GM23248 (cell line): Measurements from ENCODE around the gene ENTREP1. TPM values are rescaled to one million over a fixed set of nuclear protein-coding genes. Genes with fewer than 3 reads are reported as not detected.
"Not testable (repeated sequence)": the region's sequence is repeated elsewhere in the genome, so short reads cannot be mapped to it uniquely, and the experiment has no call there.

Experiments
- DNase-seq: peaks from one replicate; pipeline ENCODE4 v3.0.0-alpha.2; 2015
- H2AFZ ChIP-seq: fragments of 200-600 bp; sonication (generic); 2 replicates; pipeline ENCODE4 v1.6.1; 2016; ENCODE audit warnings: antibody characterized with exemption
- H3F3A ChIP-seq: fragments of 200-600 bp; sonication (generic); 2 replicates; pipeline ENCODE4 v1.6.1; 2016; ENCODE audit warnings: mild to moderate bottlenecking, antibody characterized with exemption, mixed run types; ENCODE audit not compliant: insufficient read depth
- H3K27ac ChIP-seq: fragments of 200-600 bp; sonication (generic); 2 replicates; pipeline ENCODE4 v1.5.1; 2016; ENCODE audit warnings: mild to moderate bottlenecking
- H3K27me3 ChIP-seq: fragments of 200-600 bp; sonication (generic); replicated peaks from 2 replicates; pipeline ENCODE4 v1.6.1; 2016; ENCODE audit warnings: mild to moderate bottlenecking; ENCODE audit not compliant: insufficient read depth
- H3K36me3 ChIP-seq: fragments of 200-600 bp; sonication (generic); 2 replicates; pipeline ENCODE4 v1.6.1; 2016; ENCODE audit warnings: low read depth, mild to moderate bottlenecking
- H3K4me1 ChIP-seq: fragments of 200-600 bp; sonication (generic); 2 replicates; pipeline ENCODE4 v1.6.1; 2016; ENCODE audit warnings: mild to moderate bottlenecking; ENCODE audit not compliant: insufficient read depth
- H3K4me2 ChIP-seq: fragments of 200-600 bp; sonication (generic); one replicate; pipeline ENCODE4 v1.6.1; 2016; ENCODE audit warnings: mild to moderate bottlenecking; ENCODE audit not compliant: unreplicated experiment
- H3K4me3 ChIP-seq: fragments of 200-600 bp; sonication (generic); 2 replicates; pipeline ENCODE4 v1.5.1; 2016; ENCODE audit warnings: mild to moderate bottlenecking
- H3K79me2 ChIP-seq: fragments of 200-600 bp; sonication (generic); 2 replicates; pipeline ENCODE4 v1.6.1; 2016; ENCODE audit warnings: mild to moderate bottlenecking; ENCODE audit not compliant: insufficient read depth
- H3K9ac ChIP-seq: fragments of 200-600 bp; sonication (generic); 2 replicates; pipeline ENCODE4 v1.6.1; 2016; ENCODE audit warnings: mild to moderate bottlenecking
- H3K9me2 ChIP-seq: fragments of 200-600 bp; sonication (generic); 2 replicates; pipeline ENCODE4 v1.6.1; 2016; ENCODE audit warnings: mixed run types, mild to moderate bottlenecking, moderate library complexity; ENCODE audit not compliant: insufficient read depth
- H3K9me3 ChIP-seq: fragments of 200-600 bp; sonication (generic); one replicate; pipeline ENCODE4 v1.6.1; 2017; ENCODE audit warnings: low read depth
- H4K20me1 ChIP-seq: fragments of 200-600 bp; sonication (generic); 2 replicates; pipeline ENCODE4 v1.6.0; 2016; ENCODE audit not compliant: insufficient read depth
- EZH2 ChIP-seq: fragments of 200-600 bp; sonication (generic); IDR thresholded peaks from 2 replicates; pipeline ENCODE4 v1.6.1; 2018; ENCODE audit warnings: antibody characterized with exemption, mild to moderate bottlenecking; ENCODE audit not compliant: insufficient read depth, poor library complexity, severe bottlenecking
- EZH2phosphoT487 ChIP-seq: fragments of 200-600 bp; sonication (generic); IDR thresholded peaks from 2 replicates; pipeline ENCODE4 v1.6.1; 2018; ENCODE audit warnings: antibody characterized with exemption, moderate library complexity, mild to moderate bottlenecking, low read depth; ENCODE audit not compliant: insufficient read depth
- WGBS, 2 experiments: methylation state at CpG; one replicate each; pipeline ENCODE4 v1.1.6; 2015 to 2017; ENCODE audit warnings: low lambda C conversion rate in 2 of 2, low coverage in 1 of 2; ENCODE audit errors: missing lambda C conversion rate in 2 of 2; 5-methylcytosine and 5-hydroxymethylcytosine counted together
- in situ Hi-C: fragments of 300-500 bp; cut with MboI; formaldehyde crosslinking; loops from 2 replicates; pipeline ENCODE4 v1.15.0; 2020
- polyA plus RNA-seq: library from polyadenylated mRNA; unstranded; fragments of >200 nt; fragmentation: Nextera tagmentation; extraction: Ambion mirVana; gene quantifications from 2 replicates; pipeline ENCODE4 v1.2.1, GENCODE V29; 2016
- total RNA-seq: library from RNA; depleted of rRNA; stranded (reverse); fragments of >200 nt; shearing (Covaris generic); gene quantifications from 2 replicates; pipeline ENCODE4 v1.2.3, GENCODE V29; 2014

The ENTREP1 gene
- total and polyA plus RNA-seq, 2 experiments from 2014 or later: not detected

DNA sequence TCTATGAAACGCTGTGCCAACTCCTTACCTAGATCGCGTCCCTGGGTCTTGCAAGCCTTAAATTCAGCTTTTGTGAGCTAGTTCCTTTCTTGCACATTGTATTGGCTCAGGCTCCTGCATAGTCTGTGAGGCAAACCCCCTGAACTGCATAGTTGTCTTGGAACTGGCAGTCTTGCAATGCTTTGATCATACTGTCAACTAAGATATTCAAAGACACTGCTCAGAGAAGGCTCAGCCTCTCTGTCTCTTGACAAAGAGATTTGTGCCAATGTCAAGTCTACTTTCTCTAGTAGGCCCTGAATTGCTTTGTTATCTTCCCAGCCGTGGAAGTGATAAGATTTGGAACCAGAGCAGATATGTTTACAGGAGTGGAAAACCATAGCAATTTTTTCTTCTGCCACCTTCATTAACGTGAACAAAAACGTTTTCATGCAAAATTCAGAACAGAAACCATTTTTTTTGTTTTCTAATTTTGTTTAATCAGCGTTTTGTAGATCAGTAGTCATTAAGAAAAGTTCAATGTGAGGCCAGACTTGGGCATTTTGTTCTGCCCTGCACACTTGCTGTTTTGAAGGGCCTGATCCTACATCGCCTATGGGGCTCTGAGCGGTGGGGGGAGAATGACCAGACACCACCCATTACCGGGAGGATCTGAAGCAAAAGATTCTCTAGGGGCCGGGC is 27.6 kb upstream of the ENTREP1 start:
- TF ChIP-seq EZH2 (no peak), EZH2phosphoT487 (no peak)
- H3K9ac ChIP-seq: no peak overlapping the region
- H3K9me3 ChIP-seq: no peaks in the 10 kb centered on the region
- H4K20me1 ChIP-seq: no peaks in the 10 kb centered on the region
- H2AFZ ChIP-seq: no peak overlapping the region
- H3K27ac ChIP-seq: no peak overlapping the region
- no peak overlapping the region for H3K4me2 ChIP-seq
- 52 to 54% methylated on average over 11 of the region's 11 CpGs for WGBS, 2 experiments
- no peaks in the 10 kb centered on the region for H3K79me2 ChIP-seq
- no peaks in the 10 kb centered on the region for H3K9me2 ChIP-seq
- H3F3A ChIP-seq: no peaks in the 10 kb centered on the region
- no peaks in the 10 kb centered on the region for H3K4me1 ChIP-seq
- in situ Hi-C loops: no loop called here
- no peak for DNase-seq
- H3K27me3 ChIP-seq: 0 out of 2 replicates have a peak, but pooled peaks cover 13% of the 10 kb centered on the region
- no peaks in the 10 kb centered on the region for H3K36me3 ChIP-seq
- no peak overlapping the region for H3K4me3 ChIP-seq

DNA sequence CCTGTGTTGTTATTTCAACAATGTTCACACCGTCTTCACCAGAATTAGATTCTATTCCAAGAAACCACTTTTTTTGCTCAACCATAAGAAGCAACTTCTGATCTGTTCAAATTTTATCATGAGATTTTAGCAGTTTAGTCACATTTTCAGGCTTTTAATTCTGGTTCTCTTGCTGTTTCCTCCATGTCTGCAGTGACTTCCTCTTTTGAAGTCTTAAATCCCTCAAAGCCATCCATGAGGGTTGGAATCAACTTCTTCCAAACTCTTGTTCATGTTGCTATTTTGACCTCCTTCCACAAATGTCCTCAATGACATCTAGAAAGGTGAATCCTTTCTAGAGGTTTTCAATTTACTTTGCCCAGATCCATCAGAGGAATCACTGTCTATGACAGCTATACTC is 25.7 kb upstream of the ENTREP1 start:
- WGBS, 2 experiments: 29 to 40% methylated on average over 1 of the region's 1 CpG

DNA sequence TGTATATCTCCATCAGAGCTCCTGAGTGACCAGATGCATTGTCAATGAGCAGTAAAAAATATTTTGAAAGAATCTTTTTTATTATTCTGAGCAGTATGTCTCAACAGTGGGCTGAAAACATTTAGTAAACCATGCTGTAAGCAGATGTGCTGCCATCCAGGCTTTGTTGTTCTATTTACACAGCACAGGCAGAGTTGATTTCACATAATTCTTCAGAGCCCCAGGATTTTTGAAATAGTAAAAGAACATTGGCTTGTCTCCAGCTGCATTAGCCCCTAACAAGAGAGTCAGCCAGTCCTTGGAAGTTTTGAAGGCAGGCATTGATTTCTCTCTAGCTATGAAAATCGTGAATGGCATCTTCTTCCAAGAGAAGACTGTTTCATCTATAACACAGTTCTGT is 25.2 kb upstream of the ENTREP1 start:
- H3K27ac ChIP-seq: no peak overlapping the region
- in situ Hi-C loops: no loop called here
- H3K4me1 ChIP-seq: no peaks in the 10 kb centered on the region
- H2AFZ ChIP-seq: no peak overlapping the region
- no peaks in the 10 kb centered on the region for H3K36me3 ChIP-seq
- no peak overlapping the region for H3K4me2 ChIP-seq
- H3K4me3 ChIP-seq: no peak overlapping the region
- no peaks in the 10 kb centered on the region for H4K20me1 ChIP-seq
- no peaks in the 10 kb centered on the region for H3K9me3 ChIP-seq
- 0% methylated on average over 1 of the region's 1 CpG for WGBS, 2 experiments
- DNase-seq: no peak
- no peak overlapping the region for H3K9ac ChIP-seq
- H3K27me3 ChIP-seq: peaks cover 12% of the 10 kb centered on the region; the same call in 1 of the 2 replicates
- H3K79me2 ChIP-seq: no peaks in the 10 kb centered on the region
- no peaks in the 10 kb centered on the region for H3K9me2 ChIP-seq
- H3F3A ChIP-seq: no peaks in the 10 kb centered on the region
- no peak for TF ChIP-seq EZH2
- no peak for TF ChIP-seq EZH2phosphoT487

More for the DNA sequence above, 25.7 kb upstream of the ENTREP1 start:
- Histone ChIP-seq H3K27ac (no peak overlapping the region), H3K36me3 (no peaks in the 10 kb centered on the region), H3K4me3 (no peak overlapping the region), H4K20me1 (no peaks in the 10 kb centered on the region), H3K27me3 (peaks cover 13% of the 10 kb centered on the region; the same call in 1 of the 2 replicates), H3K4me1 (no peaks in the 10 kb centered on the region), H2AFZ (no peak overlapping the region), H3K4me2 (no peak overlapping the region), H3K79me2 (no peaks in the 10 kb centered on the region), H3F3A (no peaks in the 10 kb centered on the region), H3K9ac (no peak overlapping the region), H3K9me3 (no peaks in the 10 kb centered on the region), H3K9me2 (no peaks in the 10 kb centered on the region)
- TF ChIP-seq EZH2phosphoT487 (no peak), EZH2 (no peak)
- DNase-seq: no peak
- in situ Hi-C loops: no loop called here

DNA sequence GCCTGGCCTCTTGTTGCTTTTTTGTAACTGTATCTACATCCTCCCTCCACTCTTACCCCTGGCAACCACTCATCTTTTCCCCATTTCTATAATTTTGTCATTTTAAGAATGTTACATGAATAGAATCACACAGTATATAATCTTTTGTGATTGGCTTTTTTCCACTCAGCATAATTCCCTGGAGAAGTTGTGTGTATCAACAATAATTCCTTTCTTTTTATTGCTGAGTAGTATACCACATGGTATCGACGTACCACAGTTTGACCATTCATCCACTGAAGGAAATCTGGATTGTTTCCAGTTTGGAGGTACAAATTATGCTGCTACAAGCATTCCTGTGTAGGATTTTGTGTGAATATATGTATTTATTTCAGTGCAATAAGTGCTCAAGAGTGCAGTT is 21.7 kb upstream of the ENTREP1 start:
- 83 to 84% methylated on average over 2 of the region's 2 CpGs for WGBS, 2 experiments
- Histone ChIP-seq H4K20me1 (no peaks in the 10 kb centered on the region), H3K4me3 (no peak overlapping the region), H3F3A (no peaks in the 10 kb centered on the region), H3K9me2 (no peaks in the 10 kb centered on the region), H3K27me3 (no peaks in the 10 kb centered on the region; the same call in 1 of the 2 replicates), H3K9me3 (no peaks in the 10 kb centered on the region), H3K9ac (no peak overlapping the region), H3K27ac (no peak overlapping the region), H3K36me3 (no peaks in the 10 kb centered on the region), H3K4me1 (no peaks in the 10 kb centered on the region), H3K79me2 (no peaks in the 10 kb centered on the region), H3K4me2 (no peak overlapping the region), H2AFZ (no peak overlapping the region)
- TF ChIP-seq EZH2phosphoT487 (no peak), EZH2 (no peak)
- DNase-seq: no peak
- in situ Hi-C loops: no loop called here

DNA sequence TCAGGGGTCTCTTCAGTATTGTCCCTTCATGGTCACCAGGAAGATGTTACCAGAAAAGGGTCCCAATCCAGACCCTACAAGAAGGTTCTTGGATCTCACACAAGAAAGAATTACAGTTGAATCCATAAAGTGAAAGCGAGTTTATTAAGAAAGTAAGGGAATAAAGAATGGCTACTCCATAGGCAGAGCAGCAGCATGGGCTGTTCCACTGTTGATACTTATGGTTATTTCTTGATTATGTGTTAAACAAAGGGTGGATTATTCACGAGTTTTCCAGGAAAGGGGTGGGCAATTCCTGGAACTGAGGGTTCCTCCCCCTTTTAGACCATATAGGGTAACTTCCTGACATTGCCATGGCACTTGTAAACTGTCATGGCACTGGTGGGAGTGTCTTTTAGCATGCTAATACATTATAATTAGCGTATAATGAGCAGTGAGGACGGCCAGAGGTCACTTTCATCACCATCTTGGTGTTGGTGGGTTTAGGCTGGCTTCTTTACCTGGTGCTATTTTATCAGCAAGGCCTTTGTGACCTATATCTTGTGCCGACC is 18.0 kb upstream of the ENTREP1 start:
- H2AFZ ChIP-seq, H3F3A ChIP-seq, H3K9me3 ChIP-seq, H3K9me2 ChIP-seq, H3K36me3 ChIP-seq, H3K27ac ChIP-seq, DNase-seq, H3K9ac ChIP-seq, H3K4me2 ChIP-seq, H3K79me2 ChIP-seq, in situ Hi-C loops, H4K20me1 ChIP-seq, H3K27me3 ChIP-seq, H3K4me3 ChIP-seq, H3K4me1 ChIP-seq: not testable (repeated sequence)
- 27 to 28% methylated on average over 5 of the region's 5 CpGs for WGBS, 2 experiments
